CD14-positive monocyte (primary cell): ENCODE data around the gene PRIM2. TPM values are rescaled to one million over a fixed set of nuclear protein-coding genes. Genes with fewer than 3 reads are reported as not detected.

Source experiments
- DNase-seq, 3 donors: peaks; one replicate each; pipeline ENCODE4 v3.0.0-alpha.2; 2011 to 2022
- H2AFZ ChIP-seq: 2 replicates; pipeline ENCODE4 v1.6.0; 2012; ENCODE audit warnings: mild to moderate bottlenecking, low read depth, low read length, inconsistent platforms; ENCODE audit not compliant: insufficient read depth, poor library complexity, severe bottlenecking
- H3K27ac ChIP-seq, 2 donors: 1 replicate in 1 of 2; 2 replicates in 1 of 2; pipeline ENCODE4 v1.5.1; 2012 to 2013; ENCODE audit warnings: low read length in 2 of 2, control low read depth in 1 of 2, inconsistent platforms in 1 of 2, low read depth in 1 of 2, mild to moderate bottlenecking in 1 of 2
- H3K27me3 ChIP-seq, 2 donors: one replicate each; pipeline versions ENCODE4 v1.6.0 to v1.6.1; 2011 to 2013; ENCODE audit warnings: low read length in 2 of 2; ENCODE audit not compliant: control insufficient read depth in 2 of 2, insufficient read depth in 2 of 2
- H3K36me3 ChIP-seq, 2 donors: replicated peaks in 1 of 2; 1 replicate in 1 of 2; 2 replicates in 1 of 2; pipeline versions ENCODE4 v1.5.1 to v1.6.1; 2012 to 2013; ENCODE audit warnings: low read length in 2 of 2, control low read depth in 1 of 2, inconsistent platforms in 1 of 2, mild to moderate bottlenecking in 1 of 2; ENCODE audit not compliant: insufficient read depth in 2 of 2, control insufficient read depth in 1 of 2
- H3K4me1 ChIP-seq, 2 donors: 1 replicate in 1 of 2; 2 replicates in 1 of 2; pipeline versions ENCODE4 v1.5.1 to v1.6.1; 2012 to 2013; ENCODE audit warnings: low read length in 2 of 2, control low read depth in 1 of 2, inconsistent platforms in 1 of 2, mild to moderate bottlenecking in 1 of 2, moderate library complexity in 1 of 2; ENCODE audit not compliant: insufficient read depth in 2 of 2, control insufficient read depth in 1 of 2
- H3K4me2 ChIP-seq: replicated peaks from 2 replicates; pipeline ENCODE3; 2012; ENCODE audit warnings: low read length, moderate library complexity, mild to moderate bottlenecking; ENCODE audit not compliant: poor library complexity, severe bottlenecking; ENCODE audit errors: extremely low read depth
- H3K4me3 ChIP-seq, 3 experiments: fragments of 200-600 bp in 1 of 3; sonication (generic) in 1 of 3; replicated peaks in 1 of 3; 1 replicate in 2 of 3; 2 replicates in 1 of 3; pipeline ENCODE4 v1.5.1; 2011 to 2013; ENCODE audit warnings: low read length in 3 of 3, mild to moderate bottlenecking in 3 of 3, control low read depth in 2 of 3, low read depth in 2 of 3, inconsistent platforms in 1 of 3, moderate library complexity in 1 of 3
- H3K79me2 ChIP-seq: 2 replicates; pipeline ENCODE4 v1.6.0; 2012; ENCODE audit warnings: mild to moderate bottlenecking, control low read depth, inconsistent platforms, low read length, moderate library complexity; ENCODE audit not compliant: insufficient read depth
- H3K9ac ChIP-seq: 2 replicates; pipeline ENCODE4 v1.6.0; 2017; ENCODE audit warnings: low read length, mild to moderate bottlenecking; ENCODE audit not compliant: insufficient read depth, poor library complexity, severe bottlenecking
- H3K9me3 ChIP-seq, 2 donors: replicated peaks in 1 of 2; 1 replicate in 1 of 2; 2 replicates in 1 of 2; pipeline versions ENCODE4 v1.5.1 to v1.6.1; 2012 to 2013; ENCODE audit warnings: low read length in 2 of 2, control low read depth in 1 of 2; ENCODE audit not compliant: control insufficient read depth in 1 of 2, insufficient read depth in 1 of 2
- H4K20me1 ChIP-seq: 2 replicates; pipeline ENCODE4 v1.6.0; 2012; ENCODE audit warnings: mild to moderate bottlenecking, low read length, control low read depth, moderate library complexity; ENCODE audit not compliant: insufficient read depth
- H3K27ac Mint-ChIP-seq, 7 donors: one replicate each; pipeline ENCODE4 v1.8.0; 2020; ENCODE audit warnings: mild to moderate bottlenecking in 7 of 7, mixed read lengths in 7 of 7, moderate library complexity in 6 of 7, inconsistent platforms in 2 of 7
- H3K27me3 Mint-ChIP-seq, 3 donors: one replicate each; pipeline ENCODE4 v1.8.0; 2021 to 2022; ENCODE audit warnings: low read depth in 3 of 3, mild to moderate bottlenecking in 3 of 3, mixed read lengths in 3 of 3, moderate library complexity in 3 of 3, inconsistent platforms in 1 of 3
- H3K36me3 Mint-ChIP-seq, 2 donors: one replicate each; pipeline ENCODE4 v1.8.0; 2020; ENCODE audit warnings: mixed read lengths in 2 of 2, inconsistent platforms in 1 of 2, mild to moderate bottlenecking in 1 of 2
- H3K4me1 Mint-ChIP-seq: one replicate; pipeline ENCODE4 v1.8.0; 2020; ENCODE audit warnings: mild to moderate bottlenecking, mixed read lengths
- H3K4me3 Mint-ChIP-seq, 2 donors: one replicate each; pipeline ENCODE4 v1.8.0; 2020; ENCODE audit warnings: mild to moderate bottlenecking in 2 of 2, mixed read lengths in 2 of 2, moderate library complexity in 1 of 2
- H3K9me3 Mint-ChIP-seq, 7 donors: one replicate each; pipeline ENCODE4 v1.8.0; 2020 to 2022; ENCODE audit warnings: mixed read lengths in 7 of 7, mild to moderate bottlenecking in 6 of 7, moderate library complexity in 6 of 7, inconsistent platforms in 2 of 7
- WGBS: methylation state at CpG from one replicate; pipeline ENCODE4 v1.1.5; 2013; ENCODE audit warnings: missing lambda C conversion rate; ENCODE audit not compliant: insufficient coverage; 5-methylcytosine and 5-hydroxymethylcytosine counted together
- intact Hi-C, 2 donors: fragments of 100-400 bp; cut with micrococcal nuclease; formaldehyde crosslinking; loops; one replicate each; pipeline versions ENCODE4 v1.15.0 to v1.15.1; 2023
- polyA plus RNA-seq, 3 donors: library from polyadenylated mRNA; depleted of rRNA in 1 of 3; unstranded in 2 of 3; stranded (reverse) in 1 of 3; fragments of 300-500 nt in 2 of 3; fragments of >200 nt in 1 of 3; fragmentation: Illumina TruSeq in 2 of 3; gene quantifications; 1 replicate in 2 of 3; 2 replicates in 1 of 3; pipeline ENCODE4 v1.2.3, GENCODE V29; 2012 to 2021
- TF ChIP-seq, protein P1 (sequence below): fragments of 200-600 bp; IDR thresholded peaks from one replicate; pipeline ENCODE4 v1.8.0; 2022; ENCODE audit warnings: antibody characterized with exemption, mild to moderate bottlenecking

Gene PRIM2
- polyA plus RNA-seq, 3 donors, result 2.8 to 5.1 (median 4.2) TPM

GRCh38 chr6:57305107-57305506 is 12.3 kb upstream of the PRIM2 start:
- Histone ChIP-seq H3K4me2 (no peak overlapping the region), H3K27ac (no peak overlapping the region), H3K27me3 (no peaks in the 10 kb centered on the region), H3K79me2 (no peaks in the 10 kb centered on the region), H4K20me1 (no peaks in the 10 kb centered on the region), H2AFZ (no peak overlapping the region), H3K9me3 (no peaks in the 10 kb centered on the region), H3K4me3 (no peak overlapping the region), H3K36me3 (no peaks in the 10 kb centered on the region), H3K4me1 (no peaks in the 10 kb centered on the region), H3K9ac (no peak overlapping the region)
- no peaks in the 10 kb centered on the region for H3K36me3 Mint-ChIP-seq
- no peaks in the 10 kb centered on the region for H3K4me1 Mint-ChIP-seq
- DNase-seq, result no peak
- H3K27ac Mint-ChIP-seq, result no peak overlapping the region
- H3K9me3 Mint-ChIP-seq, result no peaks in the 10 kb centered on the region
- intact Hi-C loops, result no loop called here
- TF ChIP-seq, protein P1, sequence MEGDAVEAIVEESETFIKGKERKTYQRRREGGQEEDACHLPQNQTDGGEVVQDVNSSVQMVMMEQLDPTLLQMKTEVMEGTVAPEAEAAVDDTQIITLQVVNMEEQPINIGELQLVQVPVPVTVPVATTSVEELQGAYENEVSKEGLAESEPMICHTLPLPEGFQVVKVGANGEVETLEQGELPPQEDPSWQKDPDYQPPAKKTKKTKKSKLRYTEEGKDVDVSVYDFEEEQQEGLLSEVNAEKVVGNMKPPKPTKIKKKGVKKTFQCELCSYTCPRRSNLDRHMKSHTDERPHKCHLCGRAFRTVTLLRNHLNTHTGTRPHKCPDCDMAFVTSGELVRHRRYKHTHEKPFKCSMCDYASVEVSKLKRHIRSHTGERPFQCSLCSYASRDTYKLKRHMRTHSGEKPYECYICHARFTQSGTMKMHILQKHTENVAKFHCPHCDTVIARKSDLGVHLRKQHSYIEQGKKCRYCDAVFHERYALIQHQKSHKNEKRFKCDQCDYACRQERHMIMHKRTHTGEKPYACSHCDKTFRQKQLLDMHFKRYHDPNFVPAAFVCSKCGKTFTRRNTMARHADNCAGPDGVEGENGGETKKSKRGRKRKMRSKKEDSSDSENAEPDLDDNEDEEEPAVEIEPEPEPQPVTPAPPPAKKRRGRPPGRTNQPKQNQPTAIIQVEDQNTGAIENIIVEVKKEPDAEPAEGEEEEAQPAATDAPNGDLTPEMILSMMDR, result no peak
- WGBS, result 96% methylated on average over 2 of the region's 3 CpGs
- H3K4me3 Mint-ChIP-seq, result no peak overlapping the region
- peaks cover 0 to 8% (median 6%) of the 10 kb centered on the region in 3 donors for H3K27me3 Mint-ChIP-seq

GRCh38 chr6:57305761-57306160 is 11.7 kb upstream of the PRIM2 start:
- Histone ChIP-seq H3K27ac (no peak overlapping the region), H3K4me3 (no peak overlapping the region), H4K20me1 (no peaks in the 10 kb centered on the region), H3K9ac (no peak overlapping the region), H3K9me3 (peaks cover 0 to 4% of the 10 kb centered on the region in 2 donors), H3K4me2 (no peak overlapping the region), H2AFZ (no peak overlapping the region), H3K27me3 (no peaks in the 10 kb centered on the region), H3K4me1 (no peaks in the 10 kb centered on the region), H3K79me2 (no peaks in the 10 kb centered on the region), H3K36me3 (no peaks in the 10 kb centered on the region)
- intact Hi-C loops, result no loop called here
- H3K9me3 Mint-ChIP-seq, result peaks cover 0 to 5% (median 0%) of the 10 kb centered on the region in 7 donors
- DNase-seq, result no peak
- H3K36me3 Mint-ChIP-seq, result no peaks in the 10 kb centered on the region
- no peak overlapping the region for H3K4me3 Mint-ChIP-seq
- no peak overlapping the region for H3K27ac Mint-ChIP-seq
- peaks cover 0 to 8% (median 6%) of the 10 kb centered on the region in 3 donors for H3K27me3 Mint-ChIP-seq
- H3K4me1 Mint-ChIP-seq, result no peaks in the 10 kb centered on the region
- no CpG with 5 or more reads among the region's 2 CpGs for WGBS
- TF ChIP-seq, protein P1, result no peak
